Measurements from ENCODE around the gene RAB40B.

Gene RAB40B

DNA sequence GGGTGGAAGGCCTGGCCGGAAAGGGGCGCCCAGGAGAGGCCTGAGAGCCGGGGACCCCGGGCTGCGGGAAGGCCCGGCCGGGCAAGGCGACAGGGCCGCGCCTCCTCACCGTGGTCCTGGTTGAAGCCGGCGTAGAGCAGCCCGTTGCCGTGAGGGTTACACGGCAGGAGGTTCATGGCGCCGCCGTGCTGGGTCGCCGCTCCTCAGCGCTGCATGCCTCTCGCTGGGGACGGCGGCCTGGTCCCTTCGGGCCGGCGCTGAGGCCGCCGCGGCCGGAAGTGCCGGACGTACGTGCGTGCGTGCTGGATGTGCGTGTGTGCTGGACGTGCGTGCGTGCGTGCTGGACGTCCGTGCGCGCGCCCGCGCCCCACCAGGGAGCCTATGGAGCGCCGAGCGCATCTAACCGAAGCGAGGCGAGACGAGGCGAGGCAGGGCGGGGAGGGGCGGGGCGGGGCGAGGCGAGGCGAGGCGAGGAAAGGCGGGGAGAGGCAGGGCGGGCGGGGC, 50.3 kb downstream of the RAB40B start, which contains the start of gene WDR45B:
Gene WDR45B, minus strand, starts transcription at position 280 of the 504 bp plus-strand sequence. Its CDS starts 104 bp downstream, at position 176.
- DNase-seq: peak; percentile 97
- Histone ChIP-seq H3K9ac (ENCODE audit: low read length) (peak within 1 kb of the TSS; percentile 92), H3K4me1 (ENCODE audit: low read length) (no peaks in the 10 kb centered on the region), H3K9me3 (replicated peaks; ENCODE audit: insufficient read depth, low read length) (no peaks in the 10 kb centered on the region), H3K4me3 (ENCODE audit: low read length) (peak within 1 kb of the TSS; percentile 90), H3K27ac (ENCODE audit: low read length) (peak within 1 kb of the TSS; percentile 86), H3K4me2 (ENCODE audit: low read depth, low read length) (peak within 1 kb of the TSS; percentile 98), H2AFZ (ENCODE audit: low read length) (peak within 1 kb of the TSS; percentile 54), H3K36me3 (replicated peaks; ENCODE audit: insufficient read depth, low read length) (no peaks in the 10 kb centered on the region), H3F3A (ENCODE audit: insufficient read depth, low read length) (0 out of 2 replicates have a peak, but pooled peaks cover 5% of the 10 kb centered on the region), H4K20me1 (ENCODE audit: insufficient read depth, low read length) (peaks cover 5% of the 10 kb centered on the region; the same call in 1 of the 2 replicates), H3K79me2 (ENCODE audit: low read length) (peaks cover 49% of the 10 kb centered on the region), H3K27me3 (replicated peaks; ENCODE audit: insufficient read depth, low read length) (no peaks in the 10 kb centered on the region), H3K9me2 (replicated peaks; ENCODE audit: insufficient read depth, low read length) (no peaks in the 10 kb centered on the region)
- TF ChIP-seq, protein P1, sequence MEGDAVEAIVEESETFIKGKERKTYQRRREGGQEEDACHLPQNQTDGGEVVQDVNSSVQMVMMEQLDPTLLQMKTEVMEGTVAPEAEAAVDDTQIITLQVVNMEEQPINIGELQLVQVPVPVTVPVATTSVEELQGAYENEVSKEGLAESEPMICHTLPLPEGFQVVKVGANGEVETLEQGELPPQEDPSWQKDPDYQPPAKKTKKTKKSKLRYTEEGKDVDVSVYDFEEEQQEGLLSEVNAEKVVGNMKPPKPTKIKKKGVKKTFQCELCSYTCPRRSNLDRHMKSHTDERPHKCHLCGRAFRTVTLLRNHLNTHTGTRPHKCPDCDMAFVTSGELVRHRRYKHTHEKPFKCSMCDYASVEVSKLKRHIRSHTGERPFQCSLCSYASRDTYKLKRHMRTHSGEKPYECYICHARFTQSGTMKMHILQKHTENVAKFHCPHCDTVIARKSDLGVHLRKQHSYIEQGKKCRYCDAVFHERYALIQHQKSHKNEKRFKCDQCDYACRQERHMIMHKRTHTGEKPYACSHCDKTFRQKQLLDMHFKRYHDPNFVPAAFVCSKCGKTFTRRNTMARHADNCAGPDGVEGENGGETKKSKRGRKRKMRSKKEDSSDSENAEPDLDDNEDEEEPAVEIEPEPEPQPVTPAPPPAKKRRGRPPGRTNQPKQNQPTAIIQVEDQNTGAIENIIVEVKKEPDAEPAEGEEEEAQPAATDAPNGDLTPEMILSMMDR (IDR thresholded peaks at IDR 0.05; ENCODE audit: low read length): no peak
- no peak for TF ChIP-seq EZH2phosphoT487 (IDR thresholded peaks at IDR 0.05; ENCODE audit: low read length)

DNA sequence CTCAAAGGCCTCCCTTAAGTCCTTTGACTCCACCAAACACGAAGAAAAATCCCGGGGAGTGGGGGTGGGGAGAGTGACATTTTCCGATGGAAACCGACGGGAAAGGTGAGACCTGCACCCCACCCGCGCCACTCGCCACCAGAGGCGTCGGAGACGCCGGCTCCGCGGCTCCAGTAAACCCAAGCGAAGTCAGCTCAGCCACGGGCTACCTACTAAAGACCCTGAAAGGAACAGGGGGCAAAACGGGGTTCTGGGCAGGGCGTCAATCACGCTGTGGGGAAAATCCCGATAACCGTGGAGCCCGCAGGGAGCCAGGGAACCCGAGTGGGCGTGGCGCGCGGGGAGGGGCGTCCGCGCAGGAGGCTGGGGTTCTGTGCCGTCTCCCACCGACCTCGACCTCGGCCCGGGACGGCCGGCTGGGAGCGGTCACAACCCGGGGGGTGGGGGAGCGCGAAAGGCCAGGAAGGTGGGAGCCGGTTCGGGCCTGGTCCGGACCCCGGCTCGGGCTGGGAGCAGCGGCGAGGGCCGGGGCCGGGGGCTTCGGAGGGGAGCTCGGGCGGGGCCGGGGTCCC, 50.8 kb downstream of the RAB40B start:
- Histone ChIP-seq H3K9me3 (replicated peaks; ENCODE audit: insufficient read depth, low read length) (no peaks in the 10 kb centered on the region), H3K4me2 (ENCODE audit: low read depth, low read length) (peak overlapping the region; percentile 98), H3K27me3 (replicated peaks; ENCODE audit: insufficient read depth, low read length) (no peaks in the 10 kb centered on the region), H3K4me3 (ENCODE audit: low read length) (peak overlapping the region; percentile 90), H3K9me2 (replicated peaks; ENCODE audit: insufficient read depth, low read length) (no peaks in the 10 kb centered on the region), H3K79me2 (ENCODE audit: low read length) (peaks cover 54% of the 10 kb centered on the region), H2AFZ (ENCODE audit: low read length) (peak overlapping the region; percentile 54), H3F3A (ENCODE audit: insufficient read depth, low read length) (0 out of 2 replicates have a peak, but pooled peaks cover 5% of the 10 kb centered on the region), H3K4me1 (ENCODE audit: low read length) (no peaks in the 10 kb centered on the region), H3K36me3 (replicated peaks; ENCODE audit: insufficient read depth, low read length) (no peaks in the 10 kb centered on the region), H3K9ac (ENCODE audit: low read length) (peak overlapping the region; percentile 92), H4K20me1 (ENCODE audit: insufficient read depth, low read length) (peaks cover 5% of the 10 kb centered on the region; the same call in 1 of the 2 replicates), H3K27ac (ENCODE audit: low read length) (peak overlapping the region; percentile 86)
- DNase-seq: peak; percentile 30
- TF ChIP-seq EZH2phosphoT487 (IDR thresholded peaks at IDR 0.05; ENCODE audit: low read length): no peak
- TF ChIP-seq, protein P1 (IDR thresholded peaks at IDR 0.05; ENCODE audit: low read length): peak; percentile 28

DNA sequence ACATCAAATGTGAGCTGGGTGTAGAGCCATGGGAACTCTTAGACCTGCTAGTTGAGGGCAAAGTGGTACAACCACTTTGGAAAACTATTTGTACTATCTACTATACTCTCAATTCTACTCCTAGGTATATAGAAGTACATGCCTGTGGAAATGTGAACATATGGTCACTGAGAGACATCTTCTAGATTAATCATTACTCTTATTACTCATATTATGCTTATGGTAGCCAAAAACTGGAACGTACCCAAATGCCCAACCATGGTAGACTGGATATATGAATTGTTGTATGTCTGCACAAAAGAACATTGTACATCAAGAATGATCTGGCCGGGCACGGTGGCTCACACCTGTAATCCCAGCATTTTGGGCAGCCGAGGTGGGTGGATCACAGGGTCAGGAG, 53.0 kb downstream of the RAB40B start:
- Histone ChIP-seq H3K27ac (ENCODE audit: low read length) (no peak overlapping the region), H3K4me2 (ENCODE audit: low read depth, low read length) (no peak overlapping the region), H3K9me3 (replicated peaks; ENCODE audit: insufficient read depth, low read length) (no peaks in the 10 kb centered on the region), H3K4me1 (ENCODE audit: low read length) (no peaks in the 10 kb centered on the region), H2AFZ (ENCODE audit: low read length) (no peak overlapping the region), H3K27me3 (replicated peaks; ENCODE audit: insufficient read depth, low read length) (no peaks in the 10 kb centered on the region), H3F3A (ENCODE audit: insufficient read depth, low read length) (0 out of 2 replicates have a peak, but pooled peaks cover 5% of the 10 kb centered on the region), H3K79me2 (ENCODE audit: low read length) (peaks cover 76% of the 10 kb centered on the region), H3K9ac (ENCODE audit: low read length) (no peak overlapping the region), H3K9me2 (replicated peaks; ENCODE audit: insufficient read depth, low read length) (no peaks in the 10 kb centered on the region), H4K20me1 (ENCODE audit: insufficient read depth, low read length) (peaks cover 5% of the 10 kb centered on the region; the same call in 1 of the 2 replicates), H3K4me3 (ENCODE audit: low read length) (no peak overlapping the region), H3K36me3 (replicated peaks; ENCODE audit: insufficient read depth, low read length) (no peaks in the 10 kb centered on the region)
- TF ChIP-seq EZH2phosphoT487 (IDR thresholded peaks at IDR 0.05; ENCODE audit: low read length) (no peak), EZH2 (optimal IDR thresholded peaks at IDR 0.05; ENCODE audit: low read depth, low read length) (no peak)
- TF ChIP-seq, protein P1 (IDR thresholded peaks at IDR 0.05; ENCODE audit: low read length): no peak
- no peak for DNase-seq
